SJCRH30 (cell line): ENCODE measurements around the gene SLC26A9. TPM values are rescaled to one million over a fixed set of nuclear protein-coding genes. Genes with fewer than 3 reads are reported as not detected.
A peak's percentile ranks its signal among the peaks of the same experiment; 100 is the strongest.

Experiments
- DNase-seq, 2 experiments: peaks; one replicate each; pipeline ENCODE4 v3.0.0-alpha.2; 2015 to 2020
- H3K27ac ChIP-seq: fragments of 250-450 bp; sonication (Bioruptor Pico); 2 replicates; pipeline ENCODE4 v1.5.1; 2020; ENCODE audit warnings: mild to moderate bottlenecking, moderate library complexity
- H3K27me3 ChIP-seq: fragments of 250-450 bp; sonication (Bioruptor Pico); 2 replicates; pipeline ENCODE4 v1.5.1; 2020; ENCODE audit warnings: mild to moderate bottlenecking, moderate library complexity
- H3K36me3 ChIP-seq: fragments of 250-450 bp; sonication (Bioruptor Pico); 2 replicates; pipeline ENCODE4 v1.5.1; 2020; ENCODE audit warnings: mild to moderate bottlenecking, moderate library complexity
- H3K4me1 ChIP-seq: fragments of 250-450 bp; sonication (Bioruptor Pico); 2 replicates; pipeline ENCODE4 v1.5.1; 2020; ENCODE audit warnings: mild to moderate bottlenecking, moderate library complexity
- H3K4me3 ChIP-seq: fragments of 250-450 bp; sonication (Bioruptor Pico); 2 replicates; pipeline ENCODE4 v1.5.1; 2020; ENCODE audit warnings: mild to moderate bottlenecking, moderate library complexity
- H3K9me3 ChIP-seq: fragments of 250-450 bp; sonication (Bioruptor Pico); replicated peaks from 2 replicates; pipeline ENCODE4 v1.5.1; 2020; ENCODE audit warnings: mild to moderate bottlenecking, moderate library complexity
- total RNA-seq: library from RNA; depleted of rRNA; stranded (reverse); fragments of >200 nt; shearing (Covaris generic); gene quantifications from 2 replicates; pipeline ENCODE4 v1.2.3, GENCODE V29; 2014; rRNA removed

The SLC26A9 gene
- total RNA-seq: 0.05 and 0.30 TPM in 2 replicates

GRCh38 chr1:205943245-205943644 is at the start of gene SLC26A9:
TSS of gene SLC26A9 (minus strand) at chr1:205943456. CDS start at chr1:205935820, 7,636 bp downstream.
- Histone ChIP-seq H3K27me3 (peaks cover 11% of the 10 kb centered on the region), H3K36me3 (no peaks in the 10 kb centered on the region), H3K4me3 (no peak within 1 kb of the TSS), H3K4me1 (no peaks in the 10 kb centered on the region), H3K27ac (no peak within 1 kb of the TSS), H3K9me3 (no peaks in the 10 kb centered on the region)
- no peak for DNase-seq

GRCh38 chr1:205992218-205992882 is 49.1 kb upstream of the SLC26A9 start:
- Histone ChIP-seq H3K36me3 (no peaks in the 10 kb centered on the region), H3K9me3 (no peaks in the 10 kb centered on the region), H3K4me3 (no peak overlapping the region), H3K27ac (no peak overlapping the region), H3K27me3 (no peaks in the 10 kb centered on the region; the same call in 1 of the 2 replicates), H3K4me1 (no peaks in the 10 kb centered on the region)
- DNase-seq: no peak

- Histone ChIP-seq H3K27ac (no peak overlapping the region), H3K4me3 (no peak overlapping the region), H3K9me3 (no peaks in the 10 kb centered on the region), H3K27me3 (no peaks in the 10 kb centered on the region; the same call in 1 of the 2 replicates), H3K4me1 (no peaks in the 10 kb centered on the region), H3K36me3 (no peaks in the 10 kb centered on the region)
- no peak for DNase-seq
Observed at GRCh38 chr1:205991237-205991636, 48.0 kb upstream of the SLC26A9 start.

- Histone ChIP-seq H3K27ac (no peak overlapping the region), H3K4me3 (no peak overlapping the region), H3K27me3 (no peaks in the 10 kb centered on the region; the same call in 1 of the 2 replicates), H3K4me1 (no peaks in the 10 kb centered on the region), H3K9me3 (no peaks in the 10 kb centered on the region), H3K36me3 (no peaks in the 10 kb centered on the region)
- no peak for DNase-seq
Observed at GRCh38 chr1:205990226-205990625, 47.0 kb upstream of the SLC26A9 start.

- H3K36me3 ChIP-seq: no peaks in the 10 kb centered on the region
- no peak overlapping the region for H3K4me3 ChIP-seq
- H3K9me3 ChIP-seq: no peaks in the 10 kb centered on the region
- DNase-seq: no peak
- no peaks in the 10 kb centered on the region for H3K4me1 ChIP-seq
- peaks cover 2% of the 10 kb centered on the region; the same call in 1 of the 2 replicates for H3K27me3 ChIP-seq
- no peak overlapping the region for H3K27ac ChIP-seq
Observed at GRCh38 chr1:205989786-205990185, 46.5 kb upstream of the SLC26A9 start.

- H3K4me1 ChIP-seq: no peaks in the 10 kb centered on the region
- no peak overlapping the region for H3K27ac ChIP-seq
- H3K36me3 ChIP-seq: no peaks in the 10 kb centered on the region
- H3K9me3 ChIP-seq: no peaks in the 10 kb centered on the region
- no peak overlapping the region for H3K4me3 ChIP-seq
- peaks cover 5% of the 10 kb centered on the region; the same call in 1 of the 2 replicates for H3K27me3 ChIP-seq
- DNase-seq: no peak
Observed at GRCh38 chr1:205988585-205988995, 45.3 kb upstream of the SLC26A9 start.

GRCh38 chr1:205986861-205987260 is 43.6 kb upstream of the SLC26A9 start:
- no peaks in the 10 kb centered on the region for H3K36me3 ChIP-seq
- H3K4me1 ChIP-seq: no peaks in the 10 kb centered on the region
- no peak overlapping the region for H3K4me3 ChIP-seq
- DNase-seq: no peak
- H3K27me3 ChIP-seq: peaks cover 5% of the 10 kb centered on the region; the same call in 1 of the 2 replicates
- no peaks in the 10 kb centered on the region for H3K9me3 ChIP-seq
- H3K27ac ChIP-seq: no peak overlapping the region

- Histone ChIP-seq H3K36me3 (no peaks in the 10 kb centered on the region), H3K27me3 (peaks cover 5% of the 10 kb centered on the region; the same call in 1 of the 2 replicates), H3K4me1 (no peaks in the 10 kb centered on the region), H3K27ac (no peak overlapping the region), H3K4me3 (no peak overlapping the region), H3K9me3 (no peaks in the 10 kb centered on the region)
- DNase-seq: no peak
Observed at GRCh38 chr1:205986292-205986691, 43.0 kb upstream of the SLC26A9 start.

- no peaks in the 10 kb centered on the region; the same call in 1 of the 2 replicates for H3K4me1 ChIP-seq
- no peak overlapping the region for H3K27ac ChIP-seq
- no peak overlapping the region for H3K4me3 ChIP-seq
- no peaks in the 10 kb centered on the region for H3K36me3 ChIP-seq
- H3K27me3 ChIP-seq: peaks cover 5% of the 10 kb centered on the region; the same call in 1 of the 2 replicates
- no peaks in the 10 kb centered on the region for H3K9me3 ChIP-seq
- no peak for DNase-seq
Observed at GRCh38 chr1:205985330-205986005, 42.2 kb upstream of the SLC26A9 start.

GRCh38 chr1:205983925-205984725 is 40.9 kb upstream of the SLC26A9 start:
- Histone ChIP-seq H3K36me3 (no peaks in the 10 kb centered on the region), H3K9me3 (no peaks in the 10 kb centered on the region), H3K4me1 (peaks cover 9% of the 10 kb centered on the region), H3K27ac (no peak overlapping the region), H3K27me3 (peaks cover 5% of the 10 kb centered on the region; the same call in 1 of the 2 replicates), H3K4me3 (no peak overlapping the region)
- DNase-seq: peak; percentile 78 to 84

GRCh38 chr1:205981257-205981656 is 38.0 kb upstream of the SLC26A9 start:
- H3K4me1 ChIP-seq: peaks cover 18% of the 10 kb centered on the region
- H3K36me3 ChIP-seq: no peaks in the 10 kb centered on the region

GRCh38 chr1:205980237-205980870 is 37.1 kb upstream of the SLC26A9 start:
- DNase-seq: peak; percentile 63 to 70
- peak overlapping the region; percentile 40 for H3K27ac ChIP-seq
- H3K27me3 ChIP-seq: 0 out of 2 replicates have a peak, but pooled peaks cover 5% of the 10 kb centered on the region

More at GRCh38 chr1:205981257-205981656, 38.0 kb upstream of the SLC26A9 start:
- no peak for DNase-seq
- Histone ChIP-seq H3K4me3 (no peak overlapping the region), H3K27ac (no peak overlapping the region), H3K9me3 (no peaks in the 10 kb centered on the region), H3K27me3 (0 out of 2 replicates have a peak, but pooled peaks cover 5% of the 10 kb centered on the region)

GRCh38 chr1:205979301-205979700 is 36.0 kb upstream of the SLC26A9 start:
- no peak for DNase-seq
- Histone ChIP-seq H3K27ac (no peak overlapping the region), H3K27me3 (no peaks in the 10 kb centered on the region), H3K4me1 (peaks cover 18% of the 10 kb centered on the region), H3K36me3 (no peaks in the 10 kb centered on the region), H3K9me3 (no peaks in the 10 kb centered on the region), H3K4me3 (no peak overlapping the region)

More at GRCh38 chr1:205980237-205980870, 37.1 kb upstream of the SLC26A9 start:
- no peaks in the 10 kb centered on the region for H3K9me3 ChIP-seq
- no peak overlapping the region for H3K4me3 ChIP-seq
- peaks cover 18% of the 10 kb centered on the region for H3K4me1 ChIP-seq
- H3K36me3 ChIP-seq: no peaks in the 10 kb centered on the region

GRCh38 chr1:205978676-205979075 is 35.4 kb upstream of the SLC26A9 start:
- H3K36me3 ChIP-seq: no peaks in the 10 kb centered on the region

More at GRCh38 chr1:205978676-205979075, 35.4 kb upstream of the SLC26A9 start:
- Histone ChIP-seq H3K9me3 (no peaks in the 10 kb centered on the region), H3K27me3 (no peaks in the 10 kb centered on the region), H3K4me3 (no peak overlapping the region), H3K27ac (no peak overlapping the region), H3K4me1 (peaks cover 18% of the 10 kb centered on the region)
- DNase-seq: no peak
